Thymus (tissue), 11 donors: ENCODE measurements around the gene NEU2. TPM values are rescaled to one million over a fixed set of nuclear protein-coding genes. Genes with fewer than 3 reads are reported as not detected.
"Not testable (repeated sequence)": the region's sequence is repeated elsewhere in the genome, so short reads cannot be mapped to it uniquely, and the experiment has no call there.

Experiments
- DNase-seq, 9 donors: peaks; one replicate each; pipeline ENCODE4 v3.0.0-alpha.2; 2013; ENCODE audit warnings: low spot score in 9 of 9, low read depth in 6 of 9, missing footprints in 1 of 9
- H3K27ac ChIP-seq, 2 donors: one replicate each; pipeline ENCODE4 v1.5.1; 2013; ENCODE audit warnings: control low read depth in 1 of 2, low read depth in 1 of 2, low read length in 1 of 2, mild to moderate bottlenecking in 1 of 2, moderate library complexity in 1 of 2
- H3K27me3 ChIP-seq, 2 donors: one replicate each; pipeline ENCODE4 v1.5.1; 2013; ENCODE audit warnings: low read length in 1 of 2; ENCODE audit not compliant: control insufficient read depth in 2 of 2, insufficient read depth in 1 of 2
- H3K36me3 ChIP-seq, 2 donors: one replicate each; pipeline ENCODE4 v1.5.1; 2013; ENCODE audit warnings: low read length in 1 of 2, mild to moderate bottlenecking in 1 of 2, moderate library complexity in 1 of 2; ENCODE audit not compliant: control insufficient read depth in 2 of 2, insufficient read depth in 2 of 2
- H3K4me1 ChIP-seq, 2 donors: one replicate each; pipeline ENCODE4 v1.5.1; 2013; ENCODE audit warnings: low read length in 2 of 2; ENCODE audit not compliant: control insufficient read depth in 2 of 2, insufficient read depth in 2 of 2
- H3K4me3 ChIP-seq, 2 donors: one replicate each; pipeline ENCODE4 v1.5.1; 2013; ENCODE audit warnings: low read length in 2 of 2, control low read depth in 1 of 2, mild to moderate bottlenecking in 1 of 2
- H3K9me3 ChIP-seq, 2 donors: one replicate each; pipeline ENCODE4 v1.5.1; 2013; ENCODE audit warnings: low read length in 1 of 2, mild to moderate bottlenecking in 1 of 2; ENCODE audit not compliant: control insufficient read depth in 2 of 2, insufficient read depth in 1 of 2
- WGBS: extraction: QIAGEN DNeasy Blood & Tissue Kit; methylation state at CpG from one replicate; pipeline ENCODE4 v1.1.7; 2013; 5-methylcytosine and 5-hydroxymethylcytosine counted together
- polyA plus RNA-seq: library from polyadenylated mRNA; stranded (reverse); fragments of 200-250 nt; gene quantifications from one replicate; pipeline ENCODE4 v1.2.3, GENCODE V29; 2013
- total RNA-seq: library from RNA; stranded (reverse); fragments of 120-200 nt; gene quantifications from one replicate; pipeline ENCODE4 v1.2.4, GENCODE V29; 2013
- donor health status: healthy.

NEU2 gene
- total and polyA plus RNA-seq, 2 donors: not detected

DNA sequence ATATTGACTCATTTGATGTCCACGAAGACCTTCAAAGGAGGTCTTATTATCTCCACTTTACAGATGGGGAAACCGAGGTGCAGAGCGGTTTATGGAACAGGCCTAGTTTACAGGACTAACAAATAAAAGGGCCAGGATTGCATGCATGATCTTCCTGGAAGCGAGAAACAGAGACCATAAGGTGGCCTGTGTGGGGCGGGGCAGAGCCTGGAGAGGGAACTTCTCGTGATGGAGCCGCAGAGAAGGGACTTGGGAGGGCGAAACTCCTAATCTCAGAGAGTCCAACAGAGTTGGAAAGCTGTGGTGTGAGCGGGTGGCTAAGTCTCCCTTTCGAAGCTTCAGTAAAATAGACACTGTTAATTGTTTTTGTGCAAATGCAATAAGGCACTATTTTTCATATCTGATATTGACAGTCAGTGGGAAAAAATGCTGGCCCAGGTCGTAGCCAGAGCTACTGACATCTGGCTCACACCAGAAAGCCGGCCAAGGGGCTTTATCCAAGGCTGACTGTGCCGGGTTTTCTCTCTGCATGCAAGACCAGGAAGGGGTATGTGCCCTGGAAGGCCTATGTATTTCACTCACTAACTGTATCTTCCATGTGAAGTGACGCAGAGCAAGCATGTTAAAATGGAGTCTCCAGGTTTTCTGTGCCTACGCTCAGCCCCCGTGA is 32.2 kb downstream of the NEU2 start:
- 85% methylated on average over 16 of the region's 16 CpGs for WGBS
- no peak overlapping the region for H3K27ac ChIP-seq
- no peaks in the 10 kb centered on the region for H3K27me3 ChIP-seq
- peaks cover 21 to 38% of the 10 kb centered on the region in 2 donors for H3K36me3 ChIP-seq
- no peak for DNase-seq
- no peaks in the 10 kb centered on the region for H3K9me3 ChIP-seq
- peaks cover 30 to 45% of the 10 kb centered on the region in 2 donors for H3K4me1 ChIP-seq
- H3K4me3 ChIP-seq: no peak overlapping the region

DNA sequence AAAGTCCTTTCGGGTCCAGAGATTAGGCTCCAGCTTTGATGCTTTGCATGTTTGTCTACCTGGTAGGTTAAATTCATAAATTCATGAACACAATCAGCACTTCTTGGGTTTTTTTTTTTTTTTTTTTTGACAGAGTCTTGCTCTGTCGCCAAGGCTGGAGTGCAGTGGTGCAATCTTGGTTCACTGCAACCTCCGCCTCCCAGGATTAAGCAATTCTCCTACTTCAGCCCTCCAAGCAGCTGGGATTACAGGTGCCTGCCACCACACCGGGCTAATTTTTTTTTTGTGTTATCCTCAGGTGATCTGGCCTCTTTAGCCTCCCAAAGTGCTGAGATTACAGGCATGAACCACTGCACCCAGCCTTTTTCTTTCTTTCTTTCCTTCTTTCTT is 32.7 kb downstream of the NEU2 start:
- H3K27ac ChIP-seq, H3K4me3 ChIP-seq, DNase-seq, H3K27me3 ChIP-seq, H3K9me3 ChIP-seq: not testable (repeated sequence)
- Histone ChIP-seq H3K36me3 (peaks cover 21 to 38% of the 10 kb centered on the region in 2 donors), H3K4me1 (peaks cover 26 to 42% of the 10 kb centered on the region in 2 donors)
- WGBS: 94% methylated on average over 4 of the region's 4 CpGs

DNA sequence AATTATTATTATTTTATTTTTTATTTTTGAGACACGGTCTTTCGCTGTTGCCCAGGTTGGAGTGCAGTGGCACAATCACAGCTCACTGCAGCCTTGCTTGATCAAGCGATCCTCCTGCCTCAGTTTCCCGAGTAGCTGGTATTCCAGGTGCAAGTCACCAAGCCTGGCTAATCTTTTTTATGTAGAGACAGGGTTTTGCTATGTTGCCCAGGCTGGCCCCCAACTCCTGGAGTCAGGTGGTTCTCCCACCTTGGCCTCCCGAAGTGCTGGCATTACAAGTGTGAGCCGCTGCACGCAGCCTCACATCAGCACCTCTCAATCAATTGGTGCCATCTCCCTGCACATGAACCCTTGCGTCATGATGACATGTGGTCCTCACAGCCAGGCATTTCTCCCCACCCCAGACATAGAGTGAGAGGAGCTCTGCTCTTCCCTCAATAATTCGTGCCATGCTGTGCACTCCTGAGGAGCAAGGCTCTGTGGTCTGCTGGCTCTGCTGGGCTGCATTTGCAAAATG is 33.5 kb downstream of the NEU2 start:
- H3K36me3 ChIP-seq: peaks cover 21 to 38% of the 10 kb centered on the region in 2 donors
- H3K27ac ChIP-seq: no peak overlapping the region
- no peaks in the 10 kb centered on the region for H3K27me3 ChIP-seq
- H3K4me3 ChIP-seq: no peak overlapping the region
- DNase-seq: no peak
- peaks cover 0 to 6% of the 10 kb centered on the region in 2 donors for H3K9me3 ChIP-seq
- H3K4me1 ChIP-seq: peaks cover 26 to 39% of the 10 kb centered on the region in 2 donors
- WGBS: 90% methylated on average over 9 of the region's 9 CpGs

GRCh38 chr2:233068762-233069418 is 36.4 kb downstream of the NEU2 start:
- peaks cover 6 to 18% of the 10 kb centered on the region in 2 donors for H3K4me1 ChIP-seq
- no peak for DNase-seq
- no peaks in the 10 kb centered on the region for H3K27me3 ChIP-seq
- H3K9me3 ChIP-seq: peaks cover 0 to 8% of the 10 kb centered on the region in 2 donors
- WGBS: 89% methylated on average over 9 of the region's 9 CpGs
- H3K4me3 ChIP-seq: no peak overlapping the region
- H3K27ac ChIP-seq: peak overlapping the region in 1 of 2 donors; percentile 31
- H3K36me3 ChIP-seq: peaks cover 23 to 40% of the 10 kb centered on the region in 2 donors

- 82% methylated on average over 4 of the region's 4 CpGs for WGBS
- Histone ChIP-seq H3K9me3 (peaks cover 0 to 8% of the 10 kb centered on the region in 2 donors), H3K36me3 (peaks cover 5 to 12% of the 10 kb centered on the region in 2 donors), H3K27ac (no peak overlapping the region), H3K4me3 (no peak overlapping the region), H3K4me1 (peaks cover 20 to 37% of the 10 kb centered on the region in 2 donors), H3K27me3 (no peaks in the 10 kb centered on the region)
- DNase-seq: no peak
Measured at GRCh38 chr2:233072838-233073237, 40.4 kb downstream of the NEU2 start.

GRCh38 chr2:233074106-233074505 is 41.6 kb downstream of the NEU2 start:
- Histone ChIP-seq H3K36me3 (peaks cover 5 to 9% of the 10 kb centered on the region in 2 donors), H3K27me3 (no peaks in the 10 kb centered on the region), H3K4me1 (peaks cover 23 to 48% of the 10 kb centered on the region in 2 donors), H3K9me3 (peaks cover 0 to 10% of the 10 kb centered on the region in 2 donors), H3K27ac (no peak overlapping the region), H3K4me3 (no peak overlapping the region)
- no peak for DNase-seq
- 92% methylated on average over 7 of the region's 7 CpGs for WGBS

DNA sequence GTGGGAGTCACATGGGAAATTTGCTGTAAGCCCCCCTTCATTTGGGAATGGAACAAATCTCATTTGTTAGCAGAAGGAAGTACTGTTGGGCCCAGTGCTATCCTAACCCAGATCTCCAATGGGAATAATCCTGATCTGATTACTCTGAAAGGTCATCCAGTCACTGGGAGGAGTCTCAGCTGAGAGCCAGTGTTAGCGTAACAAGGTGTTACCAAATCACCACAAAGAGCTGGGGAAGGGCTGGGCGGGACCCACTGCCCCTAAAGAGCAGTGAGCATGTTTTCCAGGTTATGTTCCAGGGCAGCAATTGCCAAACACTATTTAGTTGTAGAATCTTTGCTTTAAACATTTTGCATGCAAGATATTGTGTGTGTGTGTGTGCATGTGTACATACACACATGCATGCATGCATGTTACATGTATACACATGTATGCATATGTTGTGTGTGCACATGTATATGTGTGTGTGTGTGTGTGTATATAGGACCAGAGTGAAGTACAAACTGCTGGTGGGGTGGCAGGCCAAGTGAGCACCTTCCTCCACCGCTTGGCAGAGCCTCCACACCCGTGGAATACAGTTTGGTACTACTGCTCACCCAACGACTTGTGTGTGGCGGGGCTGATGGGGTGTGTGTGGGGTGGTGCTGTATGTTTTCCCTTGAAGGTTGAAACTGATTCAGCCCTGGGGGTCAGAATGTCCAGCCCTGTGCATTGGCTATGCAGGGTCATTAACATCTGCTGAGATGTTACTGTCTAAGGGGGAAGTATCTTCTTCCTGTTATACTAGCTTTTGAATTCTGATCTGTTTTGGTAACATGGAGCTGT is 42.9 kb downstream of the NEU2 start:
- Histone ChIP-seq H3K4me1 (peaks cover 36 to 60% of the 10 kb centered on the region in 2 donors), H3K9me3 (peaks cover 0 to 10% of the 10 kb centered on the region in 2 donors), H3K27me3 (no peaks in the 10 kb centered on the region), H3K4me3 (no peak overlapping the region), H3K36me3 (peaks cover 5 to 9% of the 10 kb centered on the region in 2 donors), H3K27ac (peak overlapping the region; percentile 87 to 90)
- 65% methylated on average over 6 of the region's 6 CpGs for WGBS
- DNase-seq: no peak

DNA sequence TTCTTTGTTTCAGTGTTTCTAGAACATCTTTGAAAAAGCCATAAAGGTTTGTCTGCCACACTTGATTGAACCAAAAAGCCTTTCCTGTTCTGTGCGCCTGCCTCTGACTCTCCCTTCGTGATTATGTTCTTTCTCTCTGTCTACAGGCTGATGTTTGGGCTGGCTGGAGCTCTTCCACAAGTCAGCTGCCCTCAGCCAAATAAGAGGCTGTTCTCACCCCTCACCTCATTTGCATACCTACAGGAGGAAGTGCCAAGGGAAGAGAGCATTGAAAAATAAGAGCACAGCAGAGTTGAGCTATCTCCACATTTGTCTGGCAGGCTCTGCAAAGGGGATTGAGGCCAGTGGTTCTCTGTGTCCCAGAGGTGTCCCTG is 43.5 kb downstream of the NEU2 start:
- Histone ChIP-seq H3K4me1 (peaks cover 42 to 66% of the 10 kb centered on the region in 2 donors), H3K9me3 (peaks cover 0 to 9% of the 10 kb centered on the region in 2 donors), H3K4me3 (peak overlapping the region in 1 of 2 donors; percentile 21), H3K27ac (peak overlapping the region; percentile 87 to 90), H3K27me3 (no peaks in the 10 kb centered on the region), H3K36me3 (peaks cover 5 to 9% of the 10 kb centered on the region in 2 donors)
- 2% methylated on average over 2 of the region's 2 CpGs for WGBS
- DNase-seq: peak in 2 of 9 donors; percentile 54 to 79
